ENCODE measurements around the gene CNBP. TPM values are rescaled to one million over a fixed set of nuclear protein-coding genes. Genes with fewer than 3 reads are reported as not detected.
"Not testable (repeated sequence)": the region's sequence is repeated elsewhere in the genome, so short reads cannot be mapped to it uniquely, and the experiment has no call there.

Gene CNBP
- total RNA-seq, 1 experiment from 2014 or later, result 353 TPM

DNA sequence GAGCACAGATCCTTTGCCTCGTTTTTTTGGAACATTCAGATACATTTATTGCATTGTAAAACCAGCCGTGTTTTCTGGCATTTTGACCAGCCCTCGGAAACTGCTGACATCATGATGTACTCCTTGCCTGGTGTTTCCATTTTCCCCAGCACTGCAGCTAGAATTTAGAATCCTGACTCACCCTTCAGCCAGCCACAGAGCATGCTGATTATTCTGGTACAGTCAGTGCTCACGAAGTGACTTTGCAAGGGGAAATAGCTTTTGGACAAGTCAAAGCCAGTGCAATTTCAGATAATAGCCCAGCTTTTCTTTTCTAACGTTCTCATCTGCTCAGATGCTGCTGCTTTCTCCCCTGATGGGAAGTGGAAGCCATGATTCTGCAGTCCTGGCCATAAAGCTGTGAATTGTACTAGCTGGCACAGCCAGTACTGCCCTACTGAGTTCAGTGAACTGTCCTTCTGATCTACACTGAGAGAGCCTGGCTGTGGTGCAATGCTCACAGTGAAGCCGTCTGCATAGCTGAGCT is 12.1 kb upstream of the CNBP start (continued):
- TF ChIP-seq ZBTB33 (IDR thresholded peaks at IDR 0.05; ENCODE audit: extremely low read depth, insufficient replicate concordance, low read length) (no peak), ZFX (IDR thresholded peaks at IDR 0.05) (no peak), JUND (IDR thresholded peaks at IDR 0.05) (no peak), CEBPB (IDR thresholded peaks at IDR 0.05; ENCODE audit: low read depth) (no peak), MAX (IDR thresholded peaks at IDR 0.05) (no peak), FOSL1 (IDR thresholded peaks at IDR 0.05; ENCODE audit: low read depth) (no peak)
- TF ChIP-seq, protein P1, sequence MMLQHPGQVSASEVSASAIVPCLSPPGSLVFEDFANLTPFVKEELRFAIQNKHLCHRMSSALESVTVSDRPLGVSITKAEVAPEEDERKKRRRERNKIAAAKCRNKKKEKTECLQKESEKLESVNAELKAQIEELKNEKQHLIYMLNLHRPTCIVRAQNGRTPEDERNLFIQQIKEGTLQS (IDR thresholded peaks at IDR 0.05), result no peak

DNA sequence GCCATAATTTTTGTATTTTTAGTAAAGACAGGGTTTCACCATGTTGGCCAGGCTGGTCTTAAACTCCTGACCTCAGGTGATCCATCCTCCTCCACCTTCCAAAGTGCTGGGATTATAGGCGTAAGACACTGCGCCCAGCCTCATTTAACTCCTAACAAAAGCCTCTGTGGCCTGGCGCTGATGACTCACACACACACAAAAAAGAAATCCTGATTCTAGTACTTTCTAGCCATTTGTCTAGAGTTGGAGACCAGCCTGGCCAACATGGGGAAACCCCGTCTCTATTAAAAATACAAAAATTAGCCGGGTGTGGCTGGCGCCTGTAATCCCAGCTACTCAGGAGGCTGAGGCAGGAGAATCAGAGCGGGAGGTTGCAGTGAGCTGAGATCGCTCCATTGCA is 6.1 kb upstream of the CNBP start:
- DNase-seq (ENCODE audit: low read depth, low spot score); H3K4me2 ChIP-seq (ENCODE audit: low read length); H3K4me3 ChIP-seq (replicated peaks in 1 of 2; ENCODE audit: low read depth in 1 of 2, low read length in 2 of 2); RAD21 ChIA-PET (ENCODE audit: low non-redundant PET in 1 of 2, low total read pairs in 2 of 2, uncharacterized antibody in 2 of 2, unreplicated experiment in 2 of 2); H2AFZ ChIP-seq (ENCODE audit: low read depth, low read length, poor library complexity, severe bottlenecking); H3K4me1 ChIP-seq (ENCODE audit: control insufficient read depth in 1 of 2, insufficient read depth in 2 of 2, low read length in 2 of 2); POLR2A ChIA-PET; H4K20me1 ChIP-seq (ENCODE audit: insufficient read depth); ATAC-seq; H3K9me3 ChIP-seq (ENCODE audit: control insufficient read depth in 1 of 2, insufficient read depth in 1 of 2, low read depth in 1 of 2, low read length in 2 of 2); CTCF ChIA-PET; H3K9me2 ChIP-seq (ENCODE audit: insufficient read depth); intact Hi-C loops (cut with micrococcal nuclease); BruUV-seq (replicated peaks); H3K36me3 ChIP-seq (ENCODE audit: control insufficient read depth in 1 of 2, insufficient read depth in 2 of 2, low read length in 2 of 2); H3K27ac ChIP-seq (ENCODE audit: low read depth, low read length); H3K27me3 ChIP-seq (ENCODE audit: insufficient read depth, low read length); H3K9ac ChIP-seq (ENCODE audit: low read length): not testable (repeated sequence)
- H3K79me2 ChIP-seq (ENCODE audit: insufficient read depth, low read length), result peaks cover 14% of the 10 kb centered on the region
